KBM-7 (cell line): ENCODE measurements around the gene SSTR5.
A peak's percentile ranks its signal among the peaks of the same experiment; 100 is the strongest.

Source experiments
- DNase-seq: peaks from one replicate; pipeline ENCODE4 v3.0.0-alpha.2; 2015
- in situ Hi-C: fragments of 300-500 bp; cut with MboI; formaldehyde crosslinking; loops from 2 replicates; pipeline ENCODE4 v1.14.3; 2020; ENCODE audit warnings: low sequenced_read_pairs, low pct_unique_long_range_greater_than_20kb, mixed read lengths

The SSTR5 gene

DNA sequence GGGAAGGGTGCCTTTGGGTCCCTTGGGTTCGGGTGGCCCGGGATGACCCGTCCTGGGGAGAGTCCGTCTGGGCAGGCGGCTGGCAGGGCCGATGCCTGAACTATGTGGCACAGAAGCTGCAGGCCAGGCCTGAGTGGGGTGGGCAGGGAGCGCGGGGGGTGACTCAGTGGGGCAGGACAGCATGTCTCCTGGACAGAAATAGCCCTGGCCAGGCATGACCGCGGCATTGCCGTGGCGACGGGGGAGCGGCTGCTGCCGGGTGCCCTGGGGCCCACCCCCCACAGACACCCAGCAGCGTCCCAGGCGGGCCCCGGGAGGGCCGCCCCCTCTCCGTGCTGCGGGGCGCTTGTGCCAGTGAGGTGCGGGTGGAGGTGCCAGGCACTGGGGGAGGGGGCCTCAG is 25.3 kb downstream of the SSTR5 start:
- in situ Hi-C loops, result no loop called here
- no peak for DNase-seq

DNA sequence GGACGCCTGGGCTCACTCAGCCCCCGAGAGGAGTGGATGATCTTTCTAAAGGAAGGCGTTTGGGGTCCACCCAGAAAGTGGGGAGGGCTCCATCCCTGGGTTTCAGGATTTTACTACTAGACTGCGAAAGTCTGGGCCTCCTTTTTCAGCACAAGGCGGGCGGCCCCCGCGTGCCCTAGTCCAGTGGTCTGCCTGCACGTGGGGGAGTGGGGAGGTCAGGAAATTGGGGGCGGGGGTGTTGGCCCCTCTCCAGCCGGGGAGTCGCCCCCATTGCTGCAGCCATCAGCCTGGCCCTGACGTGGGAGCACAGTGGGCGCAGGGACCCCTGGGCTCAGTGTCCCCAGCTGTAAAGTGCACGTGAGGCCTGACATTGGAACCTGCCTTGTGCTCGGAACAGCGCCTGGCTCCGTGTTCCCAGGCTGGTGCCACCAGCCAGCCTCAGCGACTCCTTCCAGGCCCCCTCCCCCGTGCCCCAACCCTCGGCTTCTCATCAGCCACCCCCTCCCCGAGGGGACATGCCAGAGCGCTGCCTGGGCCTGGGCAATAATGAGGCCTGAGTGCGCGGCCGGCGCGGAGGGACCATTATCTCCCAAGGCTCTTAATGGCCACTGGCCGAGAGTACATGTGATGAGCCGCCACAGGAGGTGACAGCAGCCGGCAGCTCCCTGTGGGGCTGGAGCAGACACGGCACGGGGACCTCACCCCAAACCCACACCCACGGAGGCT is 25.9 kb downstream of the SSTR5 start:
- no peak for DNase-seq
- in situ Hi-C loops, result no loop called here

- DNase-seq, result no peak
- in situ Hi-C loops, result no loop called here
Measured at GRCh38 chr16:1099189-1100083, 26.9 kb downstream of the SSTR5 start.

GRCh38 chr16:1100084-1100800 is 27.7 kb downstream of the SSTR5 start:
- no peak for DNase-seq
- in situ Hi-C loops, result no loop called here

DNA sequence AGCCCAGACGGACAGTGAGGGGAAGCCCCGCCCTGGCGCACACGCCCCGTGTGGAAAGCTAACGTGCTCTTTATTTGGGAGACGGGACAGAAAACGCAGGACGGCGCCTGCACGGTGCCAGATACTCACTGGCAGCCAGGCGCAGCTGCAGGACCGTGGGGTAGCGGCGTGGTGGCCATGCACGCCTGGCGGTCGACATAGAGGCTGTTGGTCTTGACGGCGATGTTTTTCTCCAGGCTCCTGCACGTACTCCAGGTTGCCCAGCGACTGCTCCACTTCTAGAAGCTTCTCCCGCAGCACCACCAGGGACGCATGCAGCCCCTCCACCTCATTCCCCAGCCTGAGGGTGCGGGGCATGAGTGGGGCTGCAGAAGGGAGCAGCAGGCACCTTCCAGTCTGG is 28.6 kb downstream of the SSTR5 start:
- no peak for DNase-seq
- in situ Hi-C loops, result no loop called here

DNA sequence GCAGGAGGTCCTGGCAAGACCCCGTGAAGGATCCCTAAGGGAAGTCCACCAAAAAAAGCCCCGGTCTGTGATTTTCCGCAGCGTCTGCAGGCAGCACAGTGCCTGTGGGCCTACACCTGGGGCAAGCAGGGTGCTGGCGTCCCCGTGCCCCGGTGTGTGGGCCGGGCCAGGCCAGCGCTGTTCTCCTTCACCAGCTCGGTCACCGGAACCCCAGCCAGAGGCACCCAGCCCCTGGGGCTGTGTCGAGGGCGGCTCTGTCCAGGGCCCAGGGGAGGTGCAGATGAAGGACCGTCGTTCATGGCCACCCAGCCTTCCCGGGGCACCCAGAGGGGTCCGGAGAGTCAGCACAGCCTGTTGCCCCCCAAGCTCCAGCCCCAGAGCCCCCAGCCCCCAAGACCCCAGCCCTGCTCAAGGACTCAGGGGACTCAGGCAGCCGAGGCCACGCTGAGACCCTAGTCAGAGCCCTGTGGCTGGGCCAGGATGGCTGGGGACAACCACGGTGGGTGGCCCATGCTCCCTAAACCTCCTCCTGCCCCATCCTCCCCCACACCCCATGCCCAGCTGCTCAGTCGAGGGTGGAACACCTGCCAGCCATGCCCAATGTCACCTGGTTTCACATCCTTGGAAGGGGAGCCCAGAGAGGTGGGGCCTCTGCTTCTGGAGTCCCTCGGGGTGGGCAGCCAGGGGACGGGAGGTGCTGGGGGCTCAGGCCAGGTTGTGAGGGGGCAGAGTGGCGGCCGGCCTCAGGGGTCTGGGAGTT is 29.2 kb downstream of the SSTR5 start:
- no peak for DNase-seq
- in situ Hi-C loops, result no loop called here

- in situ Hi-C loops, result no loop called here
Measured at GRCh38 chr16:1102333-1102700, 29.8 kb downstream of the SSTR5 start.

GRCh38 chr16:1102921-1103635 is 30.5 kb downstream of the SSTR5 start:
- in situ Hi-C loops, result no loop called here
- peak; percentile 53 for DNase-seq

More at GRCh38 chr16:1102333-1102700, 29.8 kb downstream of the SSTR5 start:
- no peak for DNase-seq

- DNase-seq, result no peak
- in situ Hi-C loops, result no loop called here
Measured at GRCh38 chr16:1103636-1103980, 31.1 kb downstream of the SSTR5 start.

- DNase-seq, result peak; percentile 78
- in situ Hi-C loops, result no loop called here
Measured at GRCh38 chr16:1105888-1106620, 33.5 kb downstream of the SSTR5 start.

DNA sequence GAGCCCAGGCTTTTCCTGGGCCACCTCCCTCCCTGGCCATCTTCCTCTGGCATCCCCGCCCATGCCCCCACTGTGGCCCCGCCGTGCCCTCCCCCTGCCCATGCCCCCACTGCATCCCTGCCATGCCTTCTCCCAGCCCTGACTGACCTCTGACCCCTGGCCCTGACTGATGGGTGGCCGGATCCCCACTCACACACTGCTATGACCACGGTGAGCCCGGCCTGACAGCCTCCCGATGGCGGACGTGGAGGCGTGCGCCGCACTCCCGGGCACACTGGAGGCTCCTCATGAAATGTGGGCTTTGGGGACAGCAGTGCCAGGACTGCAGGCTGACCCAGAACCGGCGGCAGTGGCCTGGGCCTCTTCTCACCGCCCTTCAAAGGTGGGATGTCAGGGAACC is 34.1 kb downstream of the SSTR5 start:
- in situ Hi-C loops, result no loop called here
- no peak for DNase-seq

DNA sequence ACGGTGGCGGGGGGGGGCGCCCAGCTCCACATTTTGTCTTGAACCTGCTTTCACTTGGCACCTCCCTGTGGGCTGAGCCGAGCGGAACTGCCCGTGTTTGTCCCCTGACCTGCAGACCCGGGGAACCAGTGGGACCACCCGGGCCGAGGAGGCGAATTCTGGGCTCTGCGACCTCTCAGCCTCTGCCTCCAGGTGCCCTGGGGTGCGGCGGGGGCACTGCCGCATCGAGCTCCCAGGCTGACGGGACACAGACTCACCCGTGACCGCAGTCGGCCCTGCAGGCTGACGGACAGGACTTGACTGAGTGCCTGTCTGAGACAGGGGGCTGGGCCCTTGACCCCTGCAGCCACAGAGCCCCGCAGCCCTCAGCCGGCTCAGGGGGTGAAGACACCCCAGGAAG is 34.6 kb downstream of the SSTR5 start:
- no peak for DNase-seq
- in situ Hi-C loops, result no loop called here

- in situ Hi-C loops, result no loop called here
- no peak for DNase-seq
Measured at GRCh38 chr16:1107731-1108130, 35.2 kb downstream of the SSTR5 start.

DNA sequence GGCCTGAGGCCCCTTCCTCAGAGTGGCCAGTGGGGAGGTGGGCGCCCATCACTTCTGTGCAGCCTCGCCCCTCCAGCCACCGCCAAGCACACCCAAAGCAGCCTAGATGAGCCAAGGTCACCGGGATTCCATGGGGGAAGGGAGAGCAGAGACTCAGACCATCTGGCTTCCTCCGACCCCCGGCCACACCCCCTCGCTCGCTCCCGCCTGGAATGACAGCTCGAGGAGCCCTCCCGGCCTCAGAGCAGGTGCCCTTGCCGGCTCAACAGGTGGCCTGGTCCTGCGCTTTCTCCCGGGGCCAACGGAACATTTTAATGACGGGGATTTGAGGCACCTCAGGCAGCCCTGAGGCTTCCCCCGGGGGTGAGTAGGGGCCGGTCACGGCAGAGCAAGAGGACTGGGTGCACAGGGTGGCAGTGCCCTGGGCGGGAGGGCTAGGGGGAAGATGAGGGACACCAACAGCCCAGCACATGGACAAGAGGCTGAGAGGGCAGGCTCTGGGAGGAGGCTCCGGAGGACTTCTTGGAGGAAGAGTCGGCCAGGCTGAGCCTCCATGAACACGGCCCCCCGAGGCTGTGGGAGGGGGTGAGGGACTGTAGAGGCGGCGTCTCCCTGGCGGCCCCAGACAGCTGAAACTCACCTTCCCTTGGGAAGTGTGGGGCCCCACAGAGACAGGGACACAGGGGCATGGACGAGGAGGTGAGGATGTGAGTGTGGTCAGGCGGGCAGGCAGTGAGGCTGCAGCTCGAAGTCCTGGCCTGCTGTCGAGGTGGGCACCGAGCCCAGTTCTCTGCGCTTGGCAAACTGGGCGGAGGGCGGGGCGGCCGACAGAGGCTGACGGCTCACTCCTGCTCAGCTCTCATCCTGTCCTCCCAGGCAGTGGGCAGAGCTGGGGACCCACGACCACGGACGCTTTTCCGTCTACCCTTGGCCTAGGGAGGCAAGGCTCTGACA is 36.0 kb downstream of the SSTR5 start:
- in situ Hi-C loops, result no loop called here
- no peak for DNase-seq

DNA sequence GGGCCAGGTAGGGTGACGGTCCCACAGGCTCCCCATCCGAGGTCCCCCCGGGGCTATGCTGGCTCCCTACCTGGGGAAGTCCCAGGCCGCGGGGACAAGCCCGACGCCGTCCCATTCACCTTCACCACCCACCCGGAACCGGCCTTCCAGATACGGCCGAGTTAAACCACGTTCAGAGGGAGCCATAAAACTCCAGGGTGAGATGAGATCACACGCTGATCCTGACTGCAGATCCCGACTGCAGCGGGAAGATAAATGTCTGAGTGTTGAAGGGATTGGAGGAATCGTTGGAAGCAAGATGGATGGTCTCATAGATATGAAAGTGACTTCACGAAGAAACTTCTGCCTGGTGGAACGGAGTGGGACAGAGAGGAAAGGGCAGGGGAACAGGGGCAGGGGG is 37.1 kb downstream of the SSTR5 start:
- no peak for DNase-seq
- in situ Hi-C loops, result no loop called here

- DNase-seq, result no peak
- in situ Hi-C loops, result no loop called here
Measured at GRCh38 chr16:1112506-1113184, 40.1 kb downstream of the SSTR5 start.

DNA sequence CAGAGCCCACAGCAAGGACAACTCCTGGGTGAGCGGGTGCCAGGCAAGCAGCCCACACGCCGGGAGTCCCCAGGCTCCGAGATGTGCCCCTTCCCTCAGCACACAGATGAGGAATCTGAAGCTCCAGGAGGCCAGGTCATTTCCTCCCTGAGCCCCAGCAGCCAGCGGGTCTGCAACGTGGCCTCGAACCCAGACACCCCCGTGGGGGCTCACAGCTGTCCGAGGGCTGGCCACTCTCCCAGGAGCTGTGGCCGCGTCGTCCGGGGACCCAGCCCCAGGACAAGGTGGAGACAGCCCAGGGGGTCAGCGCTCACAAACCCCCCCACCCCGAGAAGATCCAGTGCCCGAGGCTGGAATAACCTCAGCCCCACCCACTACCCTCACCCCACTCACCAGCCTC is 40.9 kb downstream of the SSTR5 start:
- DNase-seq, result no peak
- in situ Hi-C loops, result no loop called here
